ENCODE data around the gene C1orf105. TPM values are rescaled to one million over a fixed set of nuclear protein-coding genes. Genes with fewer than 3 reads are reported as not detected.
A peak's percentile ranks its signal among the peaks of the same experiment; 100 is the strongest.
"Not testable (repeated sequence)": the region's sequence is repeated elsewhere in the genome, so short reads cannot be mapped to it uniquely, and the experiment has no call there.

C1orf105 gene
- total RNA-seq, 1 donor from 2014 or later, result 25.2 TPM

GRCh38 chr1:172471666-172472065, 51.2 kb downstream of the C1orf105 start:
- intact Hi-C loops (cut with DNase I), result no loop called here
- ATAC-seq (no peak), DNase-seq (ENCODE audit: missing footprints) (no peak)

- DNase-seq (ENCODE audit: missing footprints), result no peak
- no peak for ATAC-seq
- intact Hi-C loops (cut with DNase I), result no loop called here
Measured at GRCh38 chr1:172472495-172472894, 52.0 kb downstream of the C1orf105 start.

GRCh38 chr1:172473302-172473701, 52.8 kb downstream of the C1orf105 start:
- DNase-seq (ENCODE audit: missing footprints), result no peak
- intact Hi-C loops (cut with DNase I), result no loop called here
- ATAC-seq, result peak; percentile 46

- intact Hi-C loops (cut with DNase I), result no loop called here
- DNase-seq (ENCODE audit: missing footprints), result no peak
- ATAC-seq, result peak; percentile 28
Measured at GRCh38 chr1:172473842-172474241, 53.4 kb downstream of the C1orf105 start.

- intact Hi-C loops (cut with DNase I), result no loop called here
- no peak for DNase-seq (ENCODE audit: missing footprints)
- ATAC-seq, result no peak
Measured at GRCh38 chr1:172476218-172476811, 55.8 kb downstream of the C1orf105 start.

- DNase-seq (ENCODE audit: missing footprints) (no peak), ATAC-seq (no peak)
- intact Hi-C loops (cut with DNase I), result no loop called here
Measured at GRCh38 chr1:172477216-172477615, 56.7 kb downstream of the C1orf105 start.

GRCh38 chr1:172477741-172478140, 57.3 kb downstream of the C1orf105 start:
- DNase-seq (ENCODE audit: missing footprints) (no peak), ATAC-seq (no peak)
- intact Hi-C loops (cut with DNase I), result no loop called here

GRCh38 chr1:172478485-172478884, 58.0 kb downstream of the C1orf105 start:
- no peak for ATAC-seq
- DNase-seq (ENCODE audit: missing footprints), result no peak
- intact Hi-C loops (cut with DNase I), result no loop called here

GRCh38 chr1:172480431-172480830, 59.9 kb downstream of the C1orf105 start:
- DNase-seq (ENCODE audit: missing footprints), result no peak
- ATAC-seq, result no peak
- intact Hi-C loops (cut with DNase I), result no loop called here

GRCh38 chr1:172482044-172482443, 61.6 kb downstream of the C1orf105 start:
- DNase-seq (ENCODE audit: missing footprints) (no peak), ATAC-seq (no peak)
- intact Hi-C loops (cut with DNase I), result no loop called here

- no peak for ATAC-seq
- DNase-seq (ENCODE audit: missing footprints), result no peak
- intact Hi-C loops (cut with DNase I), result no loop called here
Measured at GRCh38 chr1:172483448-172483847, 63.0 kb downstream of the C1orf105 start.

- no peak for DNase-seq (ENCODE audit: missing footprints)
- intact Hi-C loops (cut with DNase I), result no loop called here
- ATAC-seq, result no peak
Measured at GRCh38 chr1:172484252-172484651, 63.8 kb downstream of the C1orf105 start.

- ATAC-seq, result no peak
- intact Hi-C loops (cut with DNase I), result no loop called here
- no peak for DNase-seq (ENCODE audit: missing footprints)
Measured at GRCh38 chr1:172485626-172486025, 65.1 kb downstream of the C1orf105 start.

- no peak for DNase-seq (ENCODE audit: missing footprints)
- ATAC-seq, result no peak
- intact Hi-C loops (cut with DNase I), result no loop called here
Measured at GRCh38 chr1:172486805-172487454, 66.4 kb downstream of the C1orf105 start.

- ATAC-seq, result no peak
- intact Hi-C loops (cut with DNase I), result no loop called here
- no peak for DNase-seq (ENCODE audit: missing footprints)
Measured at GRCh38 chr1:172487550-172487949, 67.1 kb downstream of the C1orf105 start.

GRCh38 chr1:172488393-172488792, 67.9 kb downstream of the C1orf105 start:
- DNase-seq (ENCODE audit: missing footprints) (no peak), ATAC-seq (no peak)
- intact Hi-C loops (cut with DNase I), result no loop called here

GRCh38 chr1:172489847-172490246, 69.4 kb downstream of the C1orf105 start:
- ATAC-seq, result no peak
- intact Hi-C loops (cut with DNase I), result no loop called here
- no peak for DNase-seq (ENCODE audit: missing footprints)

- ATAC-seq (no peak), DNase-seq (ENCODE audit: missing footprints) (no peak)
- intact Hi-C loops (cut with DNase I), result no loop called here
Measured at GRCh38 chr1:172492421-172492820, 71.9 kb downstream of the C1orf105 start.

GRCh38 chr1:172494166-172494565, 73.7 kb downstream of the C1orf105 start:
- no peak for ATAC-seq
- no peak for DNase-seq (ENCODE audit: missing footprints)
- intact Hi-C loops (cut with DNase I), result no loop called here

GRCh38 chr1:172496127-172496526, 75.6 kb downstream of the C1orf105 start:
- ATAC-seq; intact Hi-C loops (cut with DNase I); DNase-seq (ENCODE audit: missing footprints): not testable (repeated sequence)

- DNase-seq (ENCODE audit: missing footprints) (no peak), ATAC-seq (no peak)
- intact Hi-C loops (cut with DNase I), result no loop called here
Measured at GRCh38 chr1:172496678-172497077, 76.2 kb downstream of the C1orf105 start.
